ENCODE data around the gene FGF14.
"Not testable (repeated sequence)": the region's sequence is repeated elsewhere in the genome, so short reads cannot be mapped to it uniquely, and the experiment has no call there.

The FGF14 gene

DNA sequence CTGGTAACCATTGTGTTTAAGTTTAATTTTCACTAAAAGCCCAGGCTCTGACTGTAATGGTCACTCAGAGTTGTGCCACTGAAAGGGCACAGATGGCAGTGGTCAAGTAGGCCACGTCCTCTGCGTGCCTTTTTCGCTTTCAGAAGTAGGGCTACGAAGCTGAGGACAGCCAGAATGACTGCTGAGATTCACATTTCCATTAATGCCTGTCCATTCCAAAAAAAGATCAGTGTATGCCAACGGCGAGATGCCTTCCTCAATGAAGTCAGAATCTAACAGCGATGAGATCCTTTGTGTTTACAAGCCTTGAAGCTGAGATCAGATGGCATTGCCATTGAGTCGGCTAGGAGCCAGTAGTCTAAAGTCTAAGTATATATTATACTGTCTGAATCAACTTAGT lies 311.3 kb downstream of the FGF14 start:
- H3K4me3 ChIP-seq (ENCODE audit: low read depth, low read length): no peak overlapping the region
- TF ChIP-seq, protein P1, sequence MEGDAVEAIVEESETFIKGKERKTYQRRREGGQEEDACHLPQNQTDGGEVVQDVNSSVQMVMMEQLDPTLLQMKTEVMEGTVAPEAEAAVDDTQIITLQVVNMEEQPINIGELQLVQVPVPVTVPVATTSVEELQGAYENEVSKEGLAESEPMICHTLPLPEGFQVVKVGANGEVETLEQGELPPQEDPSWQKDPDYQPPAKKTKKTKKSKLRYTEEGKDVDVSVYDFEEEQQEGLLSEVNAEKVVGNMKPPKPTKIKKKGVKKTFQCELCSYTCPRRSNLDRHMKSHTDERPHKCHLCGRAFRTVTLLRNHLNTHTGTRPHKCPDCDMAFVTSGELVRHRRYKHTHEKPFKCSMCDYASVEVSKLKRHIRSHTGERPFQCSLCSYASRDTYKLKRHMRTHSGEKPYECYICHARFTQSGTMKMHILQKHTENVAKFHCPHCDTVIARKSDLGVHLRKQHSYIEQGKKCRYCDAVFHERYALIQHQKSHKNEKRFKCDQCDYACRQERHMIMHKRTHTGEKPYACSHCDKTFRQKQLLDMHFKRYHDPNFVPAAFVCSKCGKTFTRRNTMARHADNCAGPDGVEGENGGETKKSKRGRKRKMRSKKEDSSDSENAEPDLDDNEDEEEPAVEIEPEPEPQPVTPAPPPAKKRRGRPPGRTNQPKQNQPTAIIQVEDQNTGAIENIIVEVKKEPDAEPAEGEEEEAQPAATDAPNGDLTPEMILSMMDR (IDR thresholded peaks at IDR 0.05; ENCODE audit: low read depth, low read length, missing control alignments): no peak
- DNase-seq (ENCODE audit: low read depth): no peak

DNA sequence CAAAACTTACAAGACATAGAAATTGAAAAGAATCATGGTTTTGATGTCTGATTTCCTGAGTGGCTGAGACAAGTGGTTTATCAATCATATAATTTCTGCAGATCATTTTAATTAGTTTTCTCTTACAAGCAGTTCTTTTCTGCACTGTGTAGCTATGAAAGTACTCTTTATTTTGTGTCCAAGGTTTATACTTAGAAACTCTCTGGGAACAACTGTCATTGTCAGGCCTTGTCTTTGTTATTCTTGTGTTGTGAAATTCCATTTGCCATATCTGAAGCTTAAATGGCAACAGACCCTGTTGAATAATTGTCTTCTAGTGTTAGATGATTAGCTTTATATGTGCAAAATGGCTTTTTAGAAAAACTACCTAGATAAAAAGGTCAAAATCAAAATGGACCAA lies 312.1 kb downstream of the FGF14 start:
- TF ChIP-seq, protein P1 (IDR thresholded peaks at IDR 0.05; ENCODE audit: low read depth, low read length, missing control alignments): no peak
- no peak for DNase-seq (ENCODE audit: low read depth)
- H3K4me3 ChIP-seq (ENCODE audit: low read depth, low read length): no peak overlapping the region

DNA sequence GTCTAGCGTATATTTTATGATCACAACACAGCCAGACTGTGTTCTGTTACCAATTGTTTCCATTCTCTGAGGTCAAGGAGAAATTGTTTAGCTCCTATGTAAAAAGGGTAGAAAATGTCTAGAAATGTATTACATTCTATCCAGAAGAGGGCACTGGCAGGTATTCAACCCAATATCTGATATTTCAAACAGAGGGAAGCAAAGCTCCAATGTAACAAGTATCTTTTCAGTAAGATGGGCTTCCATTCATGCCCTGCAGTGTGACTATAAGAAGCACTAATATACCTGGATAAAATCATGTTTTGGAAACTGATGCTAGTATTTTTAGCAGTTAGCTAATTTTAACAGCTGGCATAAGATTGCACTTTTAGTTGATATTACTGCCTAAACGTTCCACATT lies 312.7 kb downstream of the FGF14 start:
- no peak for DNase-seq (ENCODE audit: low read depth)
- TF ChIP-seq, protein P1 (IDR thresholded peaks at IDR 0.05; ENCODE audit: low read depth, low read length, missing control alignments): no peak

DNA sequence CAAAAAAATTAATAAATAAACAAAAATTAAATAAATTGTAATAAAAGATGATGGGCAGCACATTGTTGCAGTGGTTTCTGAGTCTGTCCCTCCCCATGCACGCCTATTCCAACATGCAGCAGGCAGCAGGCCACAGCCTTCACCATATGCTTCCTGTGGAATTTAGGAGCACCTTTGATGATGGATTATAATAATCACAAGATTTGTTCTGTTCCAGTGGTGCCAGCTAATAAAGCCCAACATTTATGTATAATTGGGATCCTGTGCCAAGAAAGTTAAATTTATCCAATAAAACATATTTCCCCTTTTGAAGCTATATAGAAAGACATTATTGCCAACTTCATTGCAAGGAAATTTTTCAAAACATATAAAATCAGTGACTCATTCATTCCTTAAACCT lies 328.6 kb downstream of the FGF14 start:
- TF ChIP-seq, protein P1 (IDR thresholded peaks at IDR 0.05; ENCODE audit: low read depth, low read length, missing control alignments): no peak
- no peak overlapping the region for H3K4me3 ChIP-seq (ENCODE audit: low read depth, low read length)
- no peak for DNase-seq (ENCODE audit: low read depth)

More for the DNA sequence above, 312.7 kb downstream of the FGF14 start:
- H3K4me3 ChIP-seq (ENCODE audit: low read depth, low read length): no peak overlapping the region

DNA sequence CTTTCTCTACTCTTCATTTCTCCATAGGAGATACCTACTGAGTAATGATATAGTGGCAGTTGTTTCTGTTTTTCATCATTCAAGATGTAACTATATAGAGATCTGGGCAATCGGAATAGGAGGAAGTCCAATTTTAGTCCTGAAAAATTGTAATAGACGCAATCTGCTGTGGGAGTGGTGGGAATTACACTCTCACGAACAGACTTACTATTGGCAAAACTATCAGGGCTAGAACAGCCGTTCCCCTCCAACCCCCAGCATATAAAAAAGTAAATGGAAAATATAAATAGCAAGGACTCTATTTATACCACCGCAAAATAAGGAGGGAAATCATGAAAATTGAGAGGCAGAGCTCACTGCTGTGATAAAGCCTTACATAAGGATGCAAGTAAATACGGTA lies 330.1 kb downstream of the FGF14 start:
- no peak overlapping the region for H3K4me3 ChIP-seq (ENCODE audit: low read depth, low read length)
- TF ChIP-seq, protein P1 (IDR thresholded peaks at IDR 0.05; ENCODE audit: low read depth, low read length, missing control alignments): no peak
- DNase-seq (ENCODE audit: low read depth): no peak

DNA sequence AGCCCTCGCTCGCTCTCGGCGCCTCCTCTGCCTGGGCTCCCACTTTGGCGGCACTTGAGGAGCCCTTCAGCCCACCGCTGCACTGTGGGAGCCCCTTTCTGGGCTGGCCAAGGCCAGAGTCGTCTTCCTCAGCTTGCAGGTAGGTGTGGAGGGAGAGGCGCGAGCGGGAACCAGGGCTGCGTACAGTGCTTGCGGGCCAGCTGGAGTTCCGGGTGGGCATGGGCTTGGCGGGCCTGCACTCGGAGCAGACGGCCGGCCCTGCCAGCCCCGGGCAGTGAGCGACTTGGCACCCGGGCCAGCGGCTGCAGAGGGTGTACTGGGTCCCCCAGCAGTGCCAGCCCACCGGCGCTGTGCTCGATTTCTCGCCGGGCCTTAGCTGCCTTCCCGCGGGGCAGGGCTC lies 333.5 kb downstream of the FGF14 start:
- DNase-seq (ENCODE audit: low read depth); H3K4me3 ChIP-seq (ENCODE audit: low read depth, low read length): not testable (repeated sequence)

DNA sequence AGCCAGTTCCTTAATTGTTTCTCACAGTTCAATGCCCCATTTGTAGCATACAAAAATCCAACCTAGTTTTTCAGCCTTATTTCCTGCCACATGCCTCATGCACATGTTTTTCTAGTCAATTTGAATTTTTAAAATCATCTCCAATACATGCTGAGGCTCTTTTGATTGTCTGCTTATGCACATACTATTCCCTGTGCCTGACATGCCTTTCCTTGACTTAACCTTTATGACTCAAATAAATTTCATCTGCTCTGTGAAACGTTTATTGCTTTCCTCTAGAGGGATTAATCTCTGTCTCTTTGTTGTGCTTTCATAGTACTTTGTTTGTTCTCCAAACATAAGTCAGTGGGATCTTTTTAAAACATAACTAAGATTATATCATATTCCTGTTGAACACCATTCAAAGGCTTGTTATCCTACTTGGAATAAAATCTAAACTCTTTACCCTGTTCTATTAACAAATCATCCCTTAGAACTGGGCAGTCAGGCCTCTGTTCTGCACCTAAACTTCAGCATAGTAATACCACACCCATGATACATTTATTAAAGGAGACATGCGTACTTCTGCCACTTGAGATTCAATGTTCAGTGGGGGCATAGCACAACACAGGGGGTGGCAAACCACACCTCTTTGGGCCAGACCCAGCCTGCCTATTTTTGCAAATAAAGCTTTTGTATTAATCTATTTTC lies 346.6 kb downstream of the FGF14 start:
- TF ChIP-seq, protein P1 (IDR thresholded peaks at IDR 0.05; ENCODE audit: low read depth, low read length, missing control alignments): no peak
- H3K4me3 ChIP-seq (ENCODE audit: low read depth, low read length): no peak overlapping the region
- DNase-seq (ENCODE audit: low read depth): no peak
